Smooth muscle cell (in vitro differentiated cells): Measurements from ENCODE around the gene MYO5B. TPM values are rescaled to one million over a fixed set of nuclear protein-coding genes. Genes with fewer than 3 reads are reported as not detected.

ENCODE experiments used
- DNase-seq: peaks from one replicate; lab custom pipeline; 2025; ENCODE audit not compliant: unreplicated experiment; lab: John Stamatoyannopoulos, UW
- H2AFZ ChIP-seq: fragments of 200-600 bp; sonication (generic); 2 replicates; pipeline ENCODE4 v1.6.0; 2016; ENCODE audit warnings: antibody characterized with exemption, low read depth, mild to moderate bottlenecking
- H3F3A ChIP-seq: fragments of 200-600 bp; sonication (generic); 2 replicates; pipeline ENCODE4 v1.6.0; 2017; ENCODE audit warnings: antibody characterized with exemption, low read depth
- H3K27ac ChIP-seq: fragments of 200-600 bp; sonication (generic); 2 replicates; pipeline ENCODE4 v1.5.1; 2016; ENCODE audit warnings: low read depth, mild to moderate bottlenecking
- H3K27me3 ChIP-seq: fragments of 200-600 bp; sonication (generic); 2 replicates; pipeline ENCODE4 v1.6.1; 2016; ENCODE audit warnings: low read depth, mild to moderate bottlenecking
- H3K36me3 ChIP-seq: fragments of 200-600 bp; sonication (generic); 2 replicates; pipeline ENCODE4 v1.5.1; 2016; ENCODE audit warnings: low read depth
- H3K4me1 ChIP-seq: fragments of 200-600 bp; sonication (generic); 2 replicates; pipeline ENCODE4 v1.5.1; 2016; ENCODE audit warnings: low read depth
- H3K4me2 ChIP-seq: fragments of 200-600 bp; sonication (generic); 2 replicates; pipeline ENCODE4 v1.6.0; 2016; ENCODE audit warnings: mild to moderate bottlenecking
- H3K4me3 ChIP-seq: fragments of 200-600 bp; sonication (generic); 2 replicates; pipeline ENCODE4 v1.5.1; 2016; ENCODE audit warnings: mild to moderate bottlenecking
- H3K79me2 ChIP-seq: fragments of 200-600 bp; sonication (generic); 2 replicates; pipeline ENCODE4 v1.6.0; 2016; ENCODE audit warnings: low read depth, mild to moderate bottlenecking
- H3K9ac ChIP-seq: fragments of 200-600 bp; sonication (generic); 2 replicates; pipeline ENCODE4 v1.6.0; 2016; ENCODE audit warnings: low read depth
- H3K9me3 ChIP-seq: fragments of 200-600 bp; sonication (generic); replicated peaks from 2 replicates; pipeline ENCODE4 v1.5.1; 2016; ENCODE audit warnings: low read depth
- H4K20me1 ChIP-seq: fragments of 200-600 bp; sonication (generic); 2 replicates; pipeline ENCODE4 v1.6.0; 2016; ENCODE audit warnings: low read depth
- CTCF ChIP-seq: fragments of 200-600 bp; sonication (generic); IDR thresholded peaks from 2 replicates; pipeline ENCODE4 v1.5.1; 2017; ENCODE audit warnings: borderline replicate concordance, mild to moderate bottlenecking, antibody characterized with exemption; ENCODE audit not compliant: insufficient read depth, poor library complexity, severe bottlenecking
- WGBS: methylation state at CpG from one replicate; pipeline ENCODE4 v1.1.7; 2016; ENCODE audit warnings: low lambda C conversion rate; 5-methylcytosine and 5-hydroxymethylcytosine counted together
- polyA plus RNA-seq: library from polyadenylated mRNA; unstranded; fragments of >200 nt; fragmentation: Nextera tagmentation; extraction: Ambion mirVana; gene quantifications from 2 replicates; pipeline ENCODE4 v1.2.1, GENCODE V29; 2016
- total RNA-seq: library from RNA; depleted of rRNA; stranded (reverse); fragments of >200 nt; gene quantifications from 2 replicates; pipeline ENCODE4 v1.2.3, GENCODE V29; 2014

MYO5B gene
- total and polyA plus RNA-seq, 2 experiments from 2014 or later, result 1.7 to 25.3 TPM

GRCh38 chr18:49819823-49820671 lies 374.9 kb downstream of the MYO5B start:
- 96% methylated on average over 5 of the region's 5 CpGs for WGBS

GRCh38 chr18:49819071-49819662 lies 375.8 kb downstream of the MYO5B start:
- no peaks in the 10 kb centered on the region for H3F3A ChIP-seq
- no peaks in the 10 kb centered on the region for H3K27me3 ChIP-seq
- no peak for TF ChIP-seq CTCF
- no peak overlapping the region for H3K9ac ChIP-seq
- DNase-seq, result no peak
- H4K20me1 ChIP-seq, result no peaks in the 10 kb centered on the region
- H3K4me2 ChIP-seq, result no peak overlapping the region
- no peak overlapping the region for H3K27ac ChIP-seq
- no peaks in the 10 kb centered on the region for H3K9me3 ChIP-seq
- no peaks in the 10 kb centered on the region for H3K36me3 ChIP-seq
- WGBS, result 94% methylated on average over 5 of the region's 5 CpGs
- no peak overlapping the region for H2AFZ ChIP-seq
- H3K4me1 ChIP-seq, result peaks cover 4% of the 10 kb centered on the region
- H3K4me3 ChIP-seq, result no peak overlapping the region
- H3K79me2 ChIP-seq, result peaks cover 6% of the 10 kb centered on the region

More at GRCh38 chr18:49819823-49820671, 374.9 kb downstream of the MYO5B start:
- Histone ChIP-seq H3K9ac (no peak overlapping the region), H3F3A (no peaks in the 10 kb centered on the region), H3K4me2 (no peak overlapping the region), H3K9me3 (no peaks in the 10 kb centered on the region), H3K4me3 (no peak overlapping the region), H3K27me3 (no peaks in the 10 kb centered on the region), H3K4me1 (no peaks in the 10 kb centered on the region), H3K79me2 (peaks cover 6% of the 10 kb centered on the region), H3K27ac (no peak overlapping the region), H2AFZ (no peak overlapping the region), H4K20me1 (no peaks in the 10 kb centered on the region), H3K36me3 (no peaks in the 10 kb centered on the region)
- TF ChIP-seq CTCF, result no peak
- DNase-seq, result no peak

- 87% methylated on average over 5 of the region's 5 CpGs for WGBS
- H3K79me2 ChIP-seq, result peaks cover 9% of the 10 kb centered on the region
- H3K4me3 ChIP-seq, result no peak overlapping the region
- no peaks in the 10 kb centered on the region for H3K9me3 ChIP-seq
- H2AFZ ChIP-seq, result no peak overlapping the region
- no peak overlapping the region for H3K4me2 ChIP-seq
- no peak for TF ChIP-seq CTCF
- peaks cover 4% of the 10 kb centered on the region for H3K4me1 ChIP-seq
- H3K27ac ChIP-seq, result no peak overlapping the region
- no peaks in the 10 kb centered on the region for H3F3A ChIP-seq
- no peaks in the 10 kb centered on the region for H3K27me3 ChIP-seq
- H3K36me3 ChIP-seq, result no peaks in the 10 kb centered on the region
- no peak overlapping the region for H3K9ac ChIP-seq
- H4K20me1 ChIP-seq, result no peaks in the 10 kb centered on the region
- DNase-seq, result no peak
Measured at GRCh38 chr18:49817947-49818346, 377.0 kb downstream of the MYO5B start.
